Fibroblast of upper back skin (primary cell): ENCODE data around the gene PHF21A.
"Not testable (repeated sequence)": the region's sequence is repeated elsewhere in the genome, so short reads cannot be mapped to it uniquely, and the experiment has no call there.

Source experiments
- DNase-seq: peaks from one replicate; pipeline ENCODE4 v3.0.0-alpha.2; 2013

PHF21A gene

GRCh38 chr11:46119352-46120216, 1.7 kb downstream of the PHF21A start:
- peak; percentile 64 for DNase-seq

DNA sequence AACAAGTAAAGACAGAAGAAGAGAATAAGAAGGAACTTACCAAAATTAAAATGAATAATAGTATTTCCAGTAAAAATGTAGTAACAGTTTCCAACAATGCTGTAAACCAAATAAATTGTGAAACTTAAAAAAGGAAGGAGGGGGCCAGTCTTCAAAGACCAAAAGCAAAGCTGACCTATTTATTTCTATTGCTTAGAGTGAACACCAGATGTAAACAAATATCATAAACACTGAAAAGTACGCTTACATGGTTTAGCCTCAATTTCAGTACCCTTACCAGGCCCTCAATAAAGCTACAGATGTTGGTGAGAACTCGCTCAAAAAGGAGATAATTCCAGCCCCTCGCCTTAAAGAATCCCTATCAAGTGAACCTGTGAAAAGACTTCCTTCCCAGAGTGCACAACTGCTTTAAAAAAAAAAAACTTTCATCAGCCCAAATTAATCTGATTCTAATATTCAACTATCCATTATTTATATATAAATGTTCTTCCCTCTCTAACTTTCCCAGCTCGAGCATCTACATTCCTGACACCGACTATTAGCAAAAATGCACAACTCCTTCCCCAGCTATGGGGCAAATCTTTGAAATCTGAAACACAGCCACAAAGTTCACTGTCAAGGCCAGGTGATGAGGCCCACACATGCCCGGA, 2.4 kb downstream of the PHF21A start:
- no peak for DNase-seq

DNA sequence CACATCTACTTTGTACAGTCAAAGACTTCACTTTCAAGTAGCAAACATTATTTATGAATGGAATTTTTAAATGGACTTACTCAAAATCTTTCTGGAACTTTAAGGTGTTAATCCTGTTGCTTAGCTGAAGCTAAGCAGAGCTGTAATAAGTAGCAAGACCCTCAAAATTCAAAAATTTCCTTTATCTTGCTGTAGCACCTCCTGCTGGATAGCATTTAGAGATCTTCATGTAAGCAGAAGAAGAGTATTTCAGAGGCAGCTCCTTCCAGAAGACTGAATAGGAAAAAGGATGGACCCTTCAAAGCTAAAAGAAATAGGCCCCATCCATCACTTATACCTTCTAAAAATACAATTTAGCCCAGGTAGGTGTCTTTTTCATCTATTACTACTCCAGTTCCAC, 3.4 kb downstream of the PHF21A start:
- no peak for DNase-seq

DNA sequence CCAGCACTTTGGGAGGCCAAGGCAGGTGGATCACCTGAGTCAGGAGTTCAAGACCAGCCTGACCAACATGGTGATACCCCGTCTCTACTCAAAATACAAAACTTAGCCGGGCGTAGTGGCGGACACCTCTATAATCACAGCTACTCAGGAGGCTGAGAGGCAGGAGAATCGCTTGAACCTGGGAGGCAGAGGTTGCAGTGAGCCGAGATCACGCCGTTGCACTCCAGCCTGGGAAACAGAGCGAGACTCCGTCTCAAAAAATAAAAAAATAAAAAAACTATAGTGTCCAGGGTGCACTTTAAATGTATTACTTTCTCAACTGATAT, 4.6 kb downstream of the PHF21A start:
- DNase-seq = not testable (repeated sequence)

DNA sequence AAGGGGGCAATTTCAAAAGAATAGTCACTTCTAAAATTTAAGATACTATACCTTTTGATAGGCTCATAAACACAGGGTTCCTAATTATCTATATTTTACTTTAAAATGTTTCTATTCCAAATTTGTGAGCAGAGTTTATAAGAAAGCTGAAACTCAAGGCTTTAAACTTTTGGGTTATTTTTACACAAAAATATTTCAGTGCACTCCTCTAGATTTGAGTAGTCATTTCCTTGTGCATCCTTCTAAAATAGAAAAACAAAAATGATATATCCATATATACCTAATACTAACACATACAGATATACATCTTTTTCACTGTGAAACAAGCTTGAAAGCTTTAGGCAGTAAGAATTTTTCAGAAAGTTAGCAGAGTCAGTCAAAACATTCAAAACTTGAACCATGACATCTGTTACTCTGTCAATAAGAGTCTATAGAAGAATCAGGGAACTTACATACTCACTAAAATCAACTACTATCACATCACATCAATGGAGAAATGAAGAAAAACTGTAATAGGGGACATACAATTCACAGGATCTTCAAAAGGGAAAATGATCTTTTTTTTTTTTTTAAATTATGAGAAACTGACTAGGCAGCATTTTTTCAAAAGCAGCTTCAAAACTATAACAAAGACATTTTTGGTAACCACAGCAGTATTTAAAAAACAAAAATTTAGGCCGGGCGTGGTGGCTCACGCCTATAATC, 5.1 kb downstream of the PHF21A start:
- no peak for DNase-seq

GRCh38 chr11:46114961-46115360, 6.3 kb downstream of the PHF21A start:
- no peak for DNase-seq

DNA sequence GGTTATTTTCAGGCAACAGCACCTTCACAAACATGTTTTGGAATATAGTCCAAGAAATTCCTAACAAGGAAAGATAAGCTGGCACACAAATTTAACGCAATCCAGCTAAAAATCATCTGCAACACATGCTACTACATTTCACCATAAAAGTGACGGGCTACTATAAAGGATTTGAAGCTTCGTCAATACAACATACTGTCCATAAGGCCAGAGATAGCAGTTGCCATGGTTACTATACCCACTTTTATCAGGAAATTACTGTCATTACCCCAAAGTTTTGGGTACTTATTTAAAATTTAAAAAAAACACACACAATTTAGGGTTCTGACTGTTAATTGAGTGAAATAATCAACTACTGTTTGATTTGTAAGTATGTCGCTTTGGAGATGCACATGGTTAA, 6.9 kb downstream of the PHF21A start:
- DNase-seq = no peak

DNA sequence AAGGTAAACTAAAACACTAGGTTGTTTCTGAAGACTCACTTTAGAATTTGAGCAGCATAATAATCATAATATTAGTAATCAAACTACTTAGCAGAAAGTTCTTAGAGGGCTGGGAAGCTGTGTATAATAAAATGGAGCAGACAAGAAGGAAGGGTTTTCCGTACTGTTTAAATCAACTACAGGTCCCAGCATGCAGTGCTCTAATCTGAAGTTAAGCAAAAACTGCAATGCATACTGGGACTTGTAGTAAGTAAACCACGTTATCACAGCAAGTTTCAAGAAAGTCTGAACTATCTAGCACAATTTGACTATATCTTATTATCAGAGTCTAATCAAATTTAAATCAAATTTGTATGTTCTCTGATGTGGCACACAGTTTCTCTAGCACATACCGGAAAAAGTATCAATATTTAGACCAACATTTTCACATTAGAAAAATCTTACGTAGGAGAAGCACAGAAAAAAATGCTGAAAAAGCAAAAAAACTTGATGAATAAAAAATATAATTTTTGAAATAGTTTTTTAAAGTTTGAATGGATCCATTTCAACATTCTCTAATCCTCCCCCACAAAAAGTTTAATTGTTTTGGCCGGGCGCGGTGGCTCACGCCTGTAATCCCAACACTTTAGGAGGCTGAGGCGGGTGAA, 8.2 kb downstream of the PHF21A start:
- DNase-seq = peak; percentile 37

DNA sequence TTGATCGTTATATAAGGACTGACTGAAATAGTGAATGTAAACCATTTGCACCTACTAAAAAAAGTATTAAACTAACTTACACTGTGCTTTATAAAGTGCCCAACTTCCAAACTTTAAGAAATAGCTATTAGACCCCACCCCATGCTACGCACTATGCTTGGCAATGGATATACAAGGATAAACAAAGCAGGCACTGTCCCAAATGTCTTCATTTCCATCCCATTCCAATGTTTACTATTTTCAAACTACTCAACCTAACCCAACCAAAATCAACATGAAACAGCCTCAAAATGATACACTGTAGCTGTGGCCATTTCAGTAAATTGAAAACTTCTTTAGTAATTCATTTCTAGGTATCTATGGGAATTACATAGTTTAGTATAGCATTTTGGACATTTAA, 12.5 kb downstream of the PHF21A start:
- DNase-seq = no peak

DNA sequence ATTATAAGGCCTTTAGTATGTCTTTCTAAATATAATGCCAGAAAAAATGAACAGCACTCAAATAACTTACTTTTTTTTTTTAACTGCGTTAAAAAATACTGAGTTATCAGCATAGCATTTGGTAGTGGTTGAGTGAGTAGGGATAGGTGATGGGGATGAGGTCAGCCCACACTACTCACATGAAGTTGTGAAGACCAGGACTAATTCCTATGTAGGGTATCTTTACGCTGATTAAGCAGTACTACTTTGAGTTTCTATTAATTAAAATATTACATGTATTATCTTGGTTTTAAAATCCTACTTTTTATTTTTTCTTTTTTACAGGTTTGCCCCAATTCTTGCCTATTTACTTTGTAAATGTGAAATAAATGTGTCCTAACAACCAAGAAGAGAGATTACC, 13.5 kb downstream of the PHF21A start:
- DNase-seq = no peak

DNA sequence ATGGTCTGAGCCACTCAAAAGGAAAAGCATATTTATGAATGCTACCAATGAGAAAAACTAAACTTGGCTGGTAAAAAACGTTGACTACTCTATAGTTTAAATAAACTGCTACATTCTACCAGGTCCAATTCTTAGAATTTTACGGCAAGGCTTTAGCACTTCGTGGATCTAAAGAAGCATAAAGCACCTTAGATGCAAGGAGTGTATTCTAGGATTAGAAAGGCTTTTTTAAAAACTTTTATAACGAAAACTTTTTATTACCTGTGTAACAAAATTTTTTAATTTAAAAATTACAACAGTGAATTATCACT, 13.9 kb downstream of the PHF21A start:
- DNase-seq = no peak

GRCh38 chr11:46106530-46107407, 14.5 kb downstream of the PHF21A start:
- no peak for DNase-seq

DNA sequence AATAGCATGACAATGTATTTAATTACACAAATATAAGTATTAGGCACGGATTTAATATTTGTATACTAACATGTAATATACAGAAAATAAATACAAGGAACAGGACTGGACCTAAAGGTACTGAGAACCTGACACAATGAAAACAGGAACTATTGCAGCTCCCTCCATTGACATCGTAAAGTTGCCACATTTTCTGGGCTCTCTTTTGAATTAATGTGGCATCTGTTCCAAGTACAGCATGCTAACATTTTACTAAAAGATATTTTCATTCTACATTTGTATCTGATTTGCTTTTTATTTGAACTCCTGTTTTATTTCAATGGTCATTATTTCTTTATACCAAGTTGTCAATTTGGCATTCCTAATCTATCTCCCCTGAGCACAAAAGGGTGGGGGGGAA, 15.3 kb downstream of the PHF21A start:
- DNase-seq = no peak

DNA sequence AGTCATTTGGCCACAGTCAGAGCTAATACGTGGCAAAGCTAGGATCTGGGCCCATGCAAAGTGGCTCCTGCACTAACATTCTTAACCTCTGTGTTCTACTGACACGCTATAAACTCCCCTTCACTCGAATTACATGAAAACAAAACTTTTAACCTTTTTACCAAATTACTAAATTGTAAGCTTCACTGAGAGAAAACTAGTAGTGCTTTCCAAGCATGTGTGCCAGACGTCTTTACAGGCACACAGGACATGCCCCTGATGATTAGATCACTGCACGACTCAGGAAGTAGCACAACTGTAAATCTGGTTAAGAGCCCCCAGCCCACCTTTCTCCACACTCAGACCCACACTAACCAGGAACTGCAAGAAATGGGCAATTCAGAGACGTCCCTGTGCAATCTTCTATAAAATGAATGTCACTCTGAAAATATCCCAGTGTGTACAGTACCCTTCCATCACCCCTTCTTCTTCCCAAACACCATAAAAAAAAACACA, 16.1 kb downstream of the PHF21A start:
- DNase-seq = no peak

GRCh38 chr11:46102843-46103242, 18.4 kb downstream of the PHF21A start:
- no peak for DNase-seq

- DNase-seq = no peak
These were observed 20.6 kb downstream of the PHF21A start for GRCh38 chr11:46100670-46101069.

DNA sequence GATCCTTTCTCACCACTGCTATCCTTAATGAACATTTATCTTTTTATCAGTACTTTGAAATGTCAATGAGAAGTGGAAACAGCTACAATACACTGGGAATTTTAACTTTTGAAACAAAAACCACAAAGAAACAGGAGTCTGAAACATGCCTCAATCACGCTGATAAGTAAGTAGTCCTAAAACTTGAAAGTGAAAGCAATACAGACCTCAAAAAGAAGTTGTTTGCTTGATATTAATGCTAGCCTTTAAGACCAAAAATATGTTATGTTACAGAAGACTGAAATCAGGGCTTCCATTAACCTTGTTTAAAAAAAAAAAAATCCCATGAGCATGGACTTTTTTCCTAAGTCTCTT, 21.3 kb downstream of the PHF21A start:
- DNase-seq = peak; percentile 2

DNA sequence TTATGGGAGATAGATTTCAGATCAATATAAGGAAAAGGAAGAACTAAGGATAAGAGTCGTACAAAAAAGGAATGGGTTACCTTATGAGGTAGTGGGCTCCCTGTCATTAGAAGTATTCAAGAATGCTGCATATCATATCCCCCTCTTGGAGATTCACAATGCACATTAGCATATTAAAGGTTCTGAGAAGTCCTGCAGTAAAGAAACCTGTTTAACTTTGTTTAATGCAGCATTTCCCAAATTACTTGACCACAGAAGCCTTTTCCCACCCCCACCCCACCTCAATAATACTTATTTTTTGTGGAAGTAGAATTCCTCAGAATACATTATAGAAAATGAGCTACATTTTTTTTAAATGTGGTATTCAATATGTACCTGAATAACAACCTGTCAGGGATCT, 30.9 kb downstream of the PHF21A start:
- DNase-seq = no peak

GRCh38 chr11:46079662-46080061, 41.6 kb downstream of the PHF21A start:
- no peak for DNase-seq

DNA sequence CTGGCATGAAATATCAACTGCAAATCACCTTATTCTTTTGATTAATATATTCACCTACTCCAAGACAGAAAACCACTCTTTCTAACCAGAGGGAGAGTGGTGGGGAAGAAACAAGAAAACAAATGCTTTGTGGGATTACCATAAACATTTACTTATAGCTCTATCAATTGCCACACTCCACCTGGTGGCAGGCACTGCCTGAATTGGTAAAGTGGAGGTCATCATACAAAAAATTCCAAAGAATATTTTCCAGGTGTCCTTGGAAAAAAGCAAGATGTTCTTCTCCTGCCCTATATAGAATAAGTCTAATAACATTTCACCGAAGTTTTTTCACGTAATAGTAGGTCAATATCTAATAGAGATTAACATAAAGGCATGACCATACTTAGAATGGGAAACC, 45.3 kb downstream of the PHF21A start:
- DNase-seq = no peak

GRCh38 chr11:46075168-46075567, 46.1 kb downstream of the PHF21A start:
- peak; percentile 50 for DNase-seq

GRCh38 chr11:46073632-46074031, 47.6 kb downstream of the PHF21A start:
- no peak for DNase-seq
